ENCODE results near the gene PAQR9. TPM values are rescaled to one million over a fixed set of nuclear protein-coding genes. Genes with fewer than 3 reads are reported as not detected.

PAQR9 gene
- polyA plus RNA-seq, 2 of the 4 experiments (the other 2 are of a cell fraction) = 3.0 to 3.1 TPM

GRCh38 chr3:142941373-142942123 is 21.9 kb downstream of the PAQR9 start:
- no peak overlapping the region for H3K4me3 ChIP-seq
- WGBS (ENCODE audit: missing lambda C conversion rate) = 68% methylated on average over 8 of the region's 8 CpGs
- H3K4me1 ChIP-seq = no peaks in the 10 kb centered on the region
- CTCF ChIA-PET = interaction anchor here (1.0 to 1.4 kb wide), 6 partner anchors 9 to 113 kb away, joined by 3 to 6 read pairs (median 4); no protein-coding TSS in a partner anchor
- H3K4me2 ChIP-seq = no peak overlapping the region
- ATAC-seq (no peak), FAIRE-seq (no peak), DNase-seq (ENCODE audit: low read depth in 1 of 2, low spot score in 1 of 2) (no peak)
- no peak for TF ChIP-seq HEYL (CRISPR knock-in tag; IDR thresholded peaks at IDR 0.05)
- TF ChIP-seq ZFP36 (IDR thresholded peaks at IDR 0.05; ENCODE audit: borderline replicate concordance, partially characterized antibody) = no peak
- TF ChIP-seq FOSB (CRISPR knock-in tag; IDR thresholded peaks at IDR 0.05) = no peak
- no peak for TF ChIP-seq MYC (IDR thresholded peaks at IDR 0.05; ENCODE audit: borderline replicate concordance, low read length)
- TF ChIP-seq ZC3H11A (IDR thresholded peaks at IDR 0.05) = no peak
- no peak for TF ChIP-seq RNF2 (IDR thresholded peaks at IDR 0.05; ENCODE audit: borderline replicate concordance, low read depth)
- TF ChIP-seq CTCF (IDR thresholded peaks at IDR 0.05) = no peak
- TF ChIP-seq KDM5A (IDR thresholded peaks at IDR 0.05) = no peak
- no peak for TF ChIP-seq POLR2AphosphoS2 (conservative IDR thresholded peaks at IDR 0.05; ENCODE audit: low read length)
- TF ChIP-seq NFE2L2 (conservative IDR thresholded peaks at IDR 0.05; ENCODE audit: low read length) = no peak
- TF ChIP-seq NR3C1 (IDR thresholded peaks at IDR 0.05) = no peak
- no peak for TF ChIP-seq CEBPB (IDR thresholded peaks at IDR 0.05)
- TF ChIP-seq SREBF2 (IDR thresholded peaks at IDR 0.05) = no peak
- TF ChIP-seq RARB (CRISPR knock-in tag; IDR thresholded peaks at IDR 0.05) = no peak
- no peak for TF ChIP-seq EP300 (IDR thresholded peaks at IDR 0.05)
- no peak for TF ChIP-seq KDM1A (IDR thresholded peaks at IDR 0.05; ENCODE audit: low read depth)
- H3K27ac ChIP-seq = no peak overlapping the region
- H3K9me3 ChIP-seq = no peaks in the 10 kb centered on the region
- POLR2A ChIA-PET = no interaction called here

- TF ChIP-seq E2F6 (IDR thresholded peaks at IDR 0.05; ENCODE audit: borderline replicate concordance, low read depth) (no peak), FOSB (CRISPR knock-in tag; IDR thresholded peaks at IDR 0.05) (no peak), RNF2 (IDR thresholded peaks at IDR 0.05; ENCODE audit: borderline replicate concordance, low read depth) (no peak), EHMT2 (IDR thresholded peaks at IDR 0.05; ENCODE audit: low read depth) (no peak), SREBF2 (IDR thresholded peaks at IDR 0.05) (no peak), USF2 (IDR thresholded peaks at IDR 0.05) (no peak), RFX5 (IDR thresholded peaks at IDR 0.05) (no peak), RAD21 (conservative IDR thresholded peaks at IDR 0.05 in 1 of 2, IDR thresholded peaks at IDR 0.05 in 1 of 2) (no peak), JUN (IDR thresholded peaks at IDR 0.05) (no peak), RARB (CRISPR knock-in tag; IDR thresholded peaks at IDR 0.05) (no peak), BCL3 (IDR thresholded peaks at IDR 0.05) (no peak), ZNF302 (CRISPR knock-in tag; IDR thresholded peaks at IDR 0.05) (no peak), ZC3H11A (IDR thresholded peaks at IDR 0.05) (no peak), MYC (IDR thresholded peaks at IDR 0.05; ENCODE audit: borderline replicate concordance, low read length) (no peak), FOXS1 (CRISPR knock-in tag; IDR thresholded peaks at IDR 0.05) (no peak), KDM1A (IDR thresholded peaks at IDR 0.05; ENCODE audit: low read depth) (no peak), PHF8 (IDR thresholded peaks at IDR 0.05; ENCODE audit: borderline replicate concordance, low read depth) (no peak), EP300 (IDR thresholded peaks at IDR 0.05) (no peak), NFE2L2 (conservative IDR thresholded peaks at IDR 0.05; ENCODE audit: low read length) (no peak)
- no peaks in the 10 kb centered on the region for H3K4me1 ChIP-seq
- no peaks in the 10 kb centered on the region for H3K9me3 ChIP-seq
- no peak overlapping the region for H3K4me3 ChIP-seq
- DNase-seq (ENCODE audit: low read depth in 1 of 2, low spot score in 1 of 2) (no peak), ATAC-seq (no peak), FAIRE-seq (no peak)
- ChIA-PET POLR2A (no interaction called here), CTCF (interaction anchor here (0.9 to 1.7 kb wide), 4 partner anchors 8 to 47 kb away, joined by 3 to 4 read pairs (median 4); no protein-coding TSS in a partner anchor)
- WGBS (ENCODE audit: missing lambda C conversion rate) = 64% methylated on average over 4 of the region's 4 CpGs
- no peak overlapping the region for H3K4me2 ChIP-seq
- H3K27ac ChIP-seq = no peak overlapping the region
Observed at GRCh38 chr3:142940472-142940871, 23.0 kb downstream of the PAQR9 start.
